LNCAP (cell line): Measurements from ENCODE around the gene ITSN1.

ENCODE experiments used
- CTCF ChIP-seq: fragments of 450-650 bp; IDR thresholded peaks from 2 replicates; pipeline ENCODE4 v1.5.1; 2017; ENCODE audit warnings: mild to moderate bottlenecking

ITSN1 gene

GRCh38 chr21:33674226-33674625 lies 31.9 kb downstream of the ITSN1 start:
- TF ChIP-seq CTCF: no peak

DNA sequence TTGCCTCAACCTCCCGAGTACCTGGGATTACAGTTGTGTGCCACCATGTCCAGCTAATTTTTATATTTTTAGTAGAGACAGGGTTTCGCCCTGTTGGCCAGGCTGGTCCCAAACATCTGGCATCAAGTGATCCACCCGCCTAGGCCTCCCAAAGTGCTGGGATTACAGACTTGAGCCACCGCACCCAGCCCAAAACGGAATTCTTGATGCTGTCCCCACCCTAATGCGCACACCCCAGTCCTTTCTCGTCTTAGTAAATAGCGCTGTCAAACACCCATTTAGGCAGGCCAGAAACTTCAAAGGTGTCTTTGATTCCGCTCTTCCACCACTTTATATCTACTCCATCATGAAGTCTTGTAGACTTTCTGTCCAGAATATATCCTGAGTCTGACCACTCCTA lies 35.1 kb downstream of the ITSN1 start:
- TF ChIP-seq CTCF: no peak

- no peak for TF ChIP-seq CTCF
Observed at GRCh38 chr21:33680870-33681269, 38.6 kb downstream of the ITSN1 start.

DNA sequence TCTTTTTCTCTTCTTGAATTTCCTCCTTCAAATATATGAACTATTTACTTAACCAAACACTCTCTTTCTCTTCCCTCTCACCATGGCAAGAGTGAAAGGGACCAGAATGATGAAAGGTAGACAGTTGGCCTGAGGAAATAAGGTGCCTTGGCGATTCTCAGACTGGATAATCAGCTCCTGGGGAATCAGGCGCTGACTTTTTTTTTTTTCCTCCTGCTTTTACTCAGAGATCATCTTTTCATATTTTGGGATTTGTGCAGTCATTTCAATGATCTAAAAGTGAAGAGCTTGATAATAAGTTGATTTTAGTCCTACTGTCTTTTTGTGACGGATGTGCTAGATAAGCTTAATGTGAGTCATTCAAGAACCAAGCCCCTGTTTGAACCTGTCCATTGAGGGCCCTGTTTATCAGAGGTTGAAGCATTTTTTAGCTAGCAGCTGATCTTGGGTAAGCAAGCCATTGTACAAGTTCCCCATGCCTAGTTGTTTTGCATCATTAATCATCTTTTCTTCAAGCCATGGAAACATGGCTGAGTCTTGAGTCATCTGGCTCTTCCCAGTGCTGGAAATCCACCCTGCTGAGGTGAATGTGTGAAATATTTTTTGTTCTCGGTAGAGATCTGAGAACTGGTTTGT lies 40.8 kb downstream of the ITSN1 start:
- TF ChIP-seq CTCF: no peak

GRCh38 chr21:33684068-33684467 lies 41.8 kb downstream of the ITSN1 start:
- no peak for TF ChIP-seq CTCF

DNA sequence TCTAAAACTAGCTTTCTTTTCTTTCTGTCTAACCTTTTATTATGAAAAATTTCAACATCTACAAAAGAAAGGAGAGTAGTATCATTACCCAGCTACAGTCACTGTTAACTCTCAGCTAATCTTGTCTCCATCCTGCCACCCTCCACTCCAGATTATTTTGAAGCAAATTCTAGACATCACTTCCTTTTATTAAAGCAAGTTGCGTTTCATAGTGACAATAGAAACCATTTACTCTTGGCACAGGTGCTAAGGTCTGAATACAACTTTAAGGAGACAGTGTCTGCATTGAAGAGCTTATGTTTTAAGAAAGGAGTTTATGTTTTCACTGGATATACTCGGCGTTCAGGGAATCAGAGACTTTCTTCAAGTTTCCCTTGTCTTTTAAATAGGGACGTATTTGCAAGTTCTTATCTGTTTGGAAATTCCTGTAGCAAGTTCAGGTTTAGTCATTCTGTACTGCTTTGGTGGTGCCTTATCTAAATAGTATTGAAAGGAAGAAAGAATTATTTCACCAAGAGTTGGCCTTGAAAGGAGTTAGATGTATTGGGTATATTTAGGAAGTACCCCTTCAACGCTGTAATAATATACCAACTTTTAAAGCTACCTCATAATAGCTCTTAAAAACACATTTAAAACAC lies 42.7 kb downstream of the ITSN1 start:
- no peak for TF ChIP-seq CTCF

GRCh38 chr21:33685613-33686197 lies 43.4 kb downstream of the ITSN1 start:
- no peak for TF ChIP-seq CTCF
